Superior temporal gyrus (tissue), 1 donor: Measurements from ENCODE around the gene AXIN1.

ENCODE experiments used
- DNase-seq: peaks from one replicate; pipeline ENCODE4 v3.0.0-alpha.2; 2016; ENCODE audit errors: extremely low spot score

Gene AXIN1, protein sequence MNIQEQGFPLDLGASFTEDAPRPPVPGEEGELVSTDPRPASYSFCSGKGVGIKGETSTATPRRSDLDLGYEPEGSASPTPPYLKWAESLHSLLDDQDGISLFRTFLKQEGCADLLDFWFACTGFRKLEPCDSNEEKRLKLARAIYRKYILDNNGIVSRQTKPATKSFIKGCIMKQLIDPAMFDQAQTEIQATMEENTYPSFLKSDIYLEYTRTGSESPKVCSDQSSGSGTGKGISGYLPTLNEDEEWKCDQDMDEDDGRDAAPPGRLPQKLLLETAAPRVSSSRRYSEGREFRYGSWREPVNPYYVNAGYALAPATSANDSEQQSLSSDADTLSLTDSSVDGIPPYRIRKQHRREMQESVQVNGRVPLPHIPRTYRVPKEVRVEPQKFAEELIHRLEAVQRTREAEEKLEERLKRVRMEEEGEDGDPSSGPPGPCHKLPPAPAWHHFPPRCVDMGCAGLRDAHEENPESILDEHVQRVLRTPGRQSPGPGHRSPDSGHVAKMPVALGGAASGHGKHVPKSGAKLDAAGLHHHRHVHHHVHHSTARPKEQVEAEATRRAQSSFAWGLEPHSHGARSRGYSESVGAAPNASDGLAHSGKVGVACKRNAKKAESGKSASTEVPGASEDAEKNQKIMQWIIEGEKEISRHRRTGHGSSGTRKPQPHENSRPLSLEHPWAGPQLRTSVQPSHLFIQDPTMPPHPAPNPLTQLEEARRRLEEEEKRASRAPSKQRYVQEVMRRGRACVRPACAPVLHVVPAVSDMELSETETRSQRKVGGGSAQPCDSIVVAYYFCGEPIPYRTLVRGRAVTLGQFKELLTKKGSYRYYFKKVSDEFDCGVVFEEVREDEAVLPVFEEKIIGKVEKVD

DNA sequence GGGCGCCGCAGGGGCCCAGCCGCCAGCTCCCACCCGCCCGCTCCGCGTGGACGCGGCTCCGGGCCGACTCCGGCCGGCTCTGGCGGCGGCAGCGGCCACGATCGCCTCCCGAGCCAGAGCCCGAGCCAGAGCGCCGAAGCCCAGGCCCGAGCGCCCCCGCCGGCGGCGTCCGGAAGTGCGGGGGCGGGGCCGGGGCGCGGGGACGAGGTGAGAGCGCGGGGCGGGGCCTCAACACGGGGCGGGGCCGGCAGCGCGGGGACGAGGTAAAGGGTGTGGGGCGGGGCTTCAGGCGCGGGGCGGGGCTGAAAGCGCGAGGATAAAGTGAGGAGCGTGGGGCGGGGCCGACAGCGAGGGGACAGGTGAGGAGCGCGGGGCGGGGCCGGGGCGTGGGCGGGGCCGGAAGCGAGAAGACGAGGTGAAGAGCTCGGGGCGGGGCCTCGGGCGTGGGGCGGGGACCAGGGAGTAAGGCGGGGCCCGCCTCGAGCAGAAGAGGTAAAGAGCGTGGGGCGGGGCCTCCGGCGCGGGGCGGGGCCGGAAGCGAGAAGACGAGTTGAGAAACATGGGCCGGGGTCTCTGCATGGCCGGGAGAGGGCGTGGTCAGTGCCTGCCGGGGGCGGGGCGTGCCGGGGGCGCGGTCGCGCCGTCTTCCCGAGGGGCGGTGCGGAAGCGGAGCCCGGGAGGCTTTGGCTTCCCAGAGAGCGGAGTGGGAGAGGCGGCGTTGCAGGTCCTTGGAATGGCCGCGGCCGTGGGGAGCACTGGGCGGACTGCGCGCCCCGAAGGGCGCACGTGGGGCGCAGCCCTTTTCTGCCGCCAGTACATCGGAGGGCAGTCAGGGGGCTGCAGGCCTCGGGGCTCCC is at the start of gene AXIN1:
TSS of gene AXIN1 (minus strand) at position 177 of the 857 bp plus-strand sequence. CDS start 5,698 bp downstream, outside the sequence.
- peak; percentile 75 for DNase-seq

DNA sequence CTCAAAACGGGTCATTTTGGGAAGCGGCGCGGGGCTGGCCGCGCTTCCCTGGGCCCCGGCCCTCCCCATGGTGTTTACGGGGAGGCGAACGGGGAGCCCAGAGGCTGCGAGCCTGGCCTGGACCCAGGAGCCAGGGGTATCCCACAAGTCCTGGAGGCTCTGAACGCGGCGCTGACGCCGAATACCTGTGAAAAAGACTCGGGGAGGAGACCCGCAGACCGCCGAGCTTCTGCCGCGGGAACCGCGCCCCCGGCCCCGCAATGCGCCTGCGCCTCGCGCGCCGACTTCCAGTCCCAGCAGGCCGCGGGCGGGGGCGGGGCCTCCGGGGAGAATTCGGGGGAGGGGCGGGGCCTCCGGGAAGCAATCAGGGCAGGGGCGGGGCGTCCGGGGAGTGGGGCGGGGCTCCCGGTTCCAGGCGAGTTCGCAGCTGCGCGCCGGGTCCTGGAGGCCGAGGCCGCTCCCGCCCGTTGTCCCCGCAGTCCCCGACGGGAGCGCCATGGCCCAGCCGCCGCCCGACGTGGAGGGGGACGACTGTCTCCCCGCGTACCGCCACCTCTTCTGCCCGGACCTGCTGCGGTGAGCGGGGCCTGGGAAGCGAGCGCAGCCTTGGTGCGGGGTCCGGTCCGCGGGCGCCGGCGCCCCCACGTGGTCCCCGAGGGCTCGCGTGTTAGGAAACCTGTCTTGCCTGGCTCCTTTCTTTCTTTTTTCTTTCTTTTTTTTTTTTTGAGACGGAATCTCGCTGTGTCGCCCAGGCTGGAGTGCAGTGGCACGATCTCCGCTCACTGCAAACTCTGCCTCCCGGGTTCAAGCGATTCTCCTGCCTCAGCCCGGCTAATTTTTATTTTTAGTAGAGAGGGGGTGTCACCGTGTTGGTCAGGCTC is 49.2 kb upstream of the AXIN1 start, which contains the start of gene DECR2:
TSS of gene DECR2 (plus strand) at position 418 of the 881 bp plus-strand sequence. CDS start at position 497, 79 bp downstream.
- peak; percentile 78 for DNase-seq

DNA sequence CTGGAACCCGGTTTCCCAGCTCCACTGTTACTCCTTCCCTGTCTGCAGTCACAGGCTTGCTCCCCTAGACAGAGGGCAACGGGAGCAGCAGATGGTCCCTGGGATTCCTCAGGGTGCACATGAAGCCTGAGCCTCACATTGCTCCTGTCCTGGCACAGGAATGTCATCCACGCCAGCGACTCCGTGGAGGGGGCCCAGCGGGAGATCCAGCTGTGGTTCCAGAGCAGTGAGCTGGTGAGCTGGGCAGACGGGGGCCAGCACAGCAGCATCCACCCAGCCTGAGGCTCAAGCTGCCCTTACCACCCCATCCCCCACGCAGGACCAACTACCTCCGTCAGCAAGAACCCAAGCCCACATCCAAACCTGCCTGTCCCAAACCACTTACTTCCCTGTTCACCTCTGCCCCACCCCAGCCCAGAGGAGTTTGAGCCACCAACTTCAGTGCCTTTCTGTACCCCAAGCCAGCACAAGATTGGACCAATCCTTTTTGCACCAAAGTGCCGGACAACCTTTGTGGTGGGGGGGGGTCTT is 47.6 kb upstream of the AXIN1 start:
- DNase-seq = no peak

DNA sequence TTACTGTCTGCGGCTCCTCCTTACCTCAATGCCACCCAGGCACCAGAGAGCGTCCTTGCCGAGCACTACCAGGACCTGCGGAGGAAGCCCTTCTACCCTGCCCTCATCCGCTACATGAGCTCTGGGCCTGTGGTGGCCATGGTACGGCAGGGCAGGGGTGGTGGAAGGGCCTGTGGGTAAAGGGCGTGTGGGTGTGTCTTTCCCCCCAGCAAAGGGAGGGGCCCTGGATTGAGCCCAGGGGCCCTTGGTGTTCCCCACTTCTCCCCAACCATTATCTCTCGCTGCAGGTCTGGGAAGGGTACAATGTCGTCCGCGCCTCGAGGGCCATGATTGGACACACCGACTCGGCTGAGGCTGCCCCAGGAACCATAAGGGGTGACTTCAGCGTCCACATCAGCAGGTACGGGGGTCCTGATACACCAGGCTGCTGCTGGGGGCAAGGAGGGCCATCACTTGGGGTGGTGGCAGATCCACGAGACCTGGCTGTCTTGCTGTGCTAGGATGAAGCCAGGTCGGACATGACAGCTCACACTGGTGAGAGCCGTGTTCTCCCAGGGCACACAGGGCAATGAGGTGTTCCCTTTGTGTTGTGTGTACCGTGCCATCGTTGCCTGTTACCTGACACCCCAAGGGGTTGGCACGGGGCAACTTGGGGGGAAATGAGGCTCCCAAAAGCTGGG is 47.0 kb upstream of the AXIN1 start:
- no peak for DNase-seq

DNA sequence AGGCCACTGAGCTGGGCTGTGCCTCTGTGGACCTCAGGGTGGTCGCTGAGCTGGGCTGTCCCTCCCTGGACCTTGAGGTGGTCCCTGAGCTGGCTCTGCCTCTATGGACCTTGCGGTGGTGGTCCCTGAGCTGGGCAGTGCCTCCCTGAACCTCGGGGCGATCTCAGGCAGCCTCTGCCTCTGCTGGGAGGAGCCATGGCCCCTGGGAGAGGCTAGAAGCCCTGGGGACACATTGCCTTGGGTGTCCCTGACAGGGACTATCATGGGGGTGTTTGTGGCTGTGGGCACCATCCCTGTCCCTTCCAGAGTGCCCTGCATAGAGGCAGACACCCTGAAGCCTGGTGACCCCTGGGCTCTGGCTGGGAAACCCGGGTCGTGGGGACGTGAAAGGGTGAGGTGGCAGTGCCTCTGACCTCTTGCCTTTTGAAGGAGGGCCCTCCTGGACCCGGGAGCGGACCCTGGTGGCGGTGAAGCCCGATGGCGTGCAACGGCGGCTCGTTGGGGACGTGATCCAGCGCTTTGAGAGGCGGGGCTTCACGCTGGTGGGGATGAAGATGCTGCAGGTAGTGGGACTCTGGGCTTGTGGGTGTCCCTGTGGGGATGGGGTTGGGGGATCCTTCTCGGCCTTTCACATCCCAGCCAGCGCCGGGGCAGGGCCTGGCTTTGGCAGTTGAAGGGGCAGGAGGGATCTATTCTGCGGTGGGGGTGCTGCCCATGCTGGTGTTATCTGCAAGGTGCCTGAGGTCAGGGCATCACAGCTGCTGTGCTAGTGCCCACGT is 46.2 kb upstream of the AXIN1 start:
- no peak for DNase-seq

DNA sequence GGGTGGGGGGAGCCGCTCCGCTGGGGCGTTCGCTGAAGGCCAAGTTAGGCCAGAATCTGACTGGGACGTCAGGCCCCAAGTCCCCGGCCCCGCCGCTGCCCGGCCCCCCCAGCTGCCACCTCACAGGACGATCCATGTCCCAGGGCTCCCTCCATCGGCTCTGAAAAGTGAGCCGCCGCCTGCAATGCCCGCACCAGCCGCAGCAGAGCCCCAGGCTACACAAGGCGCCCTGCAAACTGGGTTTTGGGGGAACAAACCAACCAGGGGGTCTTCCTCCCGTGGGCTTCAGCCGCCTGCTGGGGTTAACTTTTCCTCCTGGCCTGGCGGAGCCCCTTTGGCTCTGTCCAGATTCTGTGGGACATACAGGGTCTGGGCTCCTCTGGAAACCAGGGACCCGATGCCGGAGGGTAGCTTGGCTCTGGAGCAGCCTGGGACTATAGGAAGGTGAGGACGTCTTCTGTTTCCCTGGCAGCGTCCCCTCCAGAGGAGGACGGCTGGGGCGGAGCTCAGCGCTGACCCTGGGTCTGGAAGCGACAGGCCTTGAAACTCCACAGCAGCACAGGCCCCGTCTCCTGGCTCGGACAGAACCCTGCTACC is 45.3 kb upstream of the AXIN1 start:
- peak; percentile 40 for DNase-seq

DNA sequence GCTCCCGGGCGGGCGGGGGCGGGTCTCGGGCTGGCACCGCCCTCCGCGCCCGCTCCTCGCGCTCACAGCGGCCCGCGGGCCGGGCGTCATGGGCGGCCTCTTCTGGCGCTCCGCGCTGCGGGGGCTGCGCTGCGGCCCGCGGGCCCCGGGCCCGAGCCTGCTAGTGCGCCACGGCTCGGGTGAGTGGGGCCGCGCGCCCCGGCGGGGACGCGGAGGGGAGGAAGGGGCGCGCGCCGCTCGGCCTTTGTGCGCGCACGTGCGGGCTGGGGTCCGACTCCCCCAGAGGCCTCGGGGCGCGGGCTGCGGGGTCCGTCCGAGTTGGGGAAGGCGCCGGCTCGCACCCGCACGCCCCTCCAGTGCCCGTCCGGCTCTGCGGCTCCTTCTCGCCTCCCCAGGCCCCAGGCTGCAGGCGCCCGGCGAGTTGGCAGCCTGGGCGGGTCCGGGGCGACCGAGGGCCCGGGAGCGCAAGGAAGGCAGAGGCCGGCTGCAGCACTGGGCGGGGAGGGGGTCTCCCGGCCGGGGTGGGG is 44.7 kb upstream of the AXIN1 start, which contains the start of gene NME4:
TSS of gene NME4 (plus strand) at position 65 of the 527 bp plus-strand sequence. CDS start at position 89, 24 bp downstream.
- no peak for DNase-seq

DNA sequence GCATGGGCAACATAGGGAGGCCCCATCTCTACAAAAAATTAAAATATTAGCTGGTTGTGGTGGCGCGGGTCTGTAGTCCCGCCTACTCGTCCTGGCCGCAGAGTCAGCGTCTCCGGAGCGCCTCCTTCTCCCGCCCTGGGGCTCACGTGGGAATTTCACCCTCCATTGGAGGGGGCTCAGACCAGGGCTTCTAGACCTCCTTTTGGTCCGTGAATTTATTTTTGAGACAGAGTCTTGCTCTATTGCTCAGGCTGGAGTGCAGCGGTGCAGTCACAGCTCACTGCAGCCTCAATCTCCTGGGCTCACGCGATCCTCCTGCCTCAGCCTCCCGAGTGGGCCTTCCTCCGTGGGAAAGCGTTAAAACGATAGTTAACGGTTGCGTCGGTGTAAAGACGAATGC is 44.1 kb upstream of the AXIN1 start:
- DNase-seq = peak; percentile 54

DNA sequence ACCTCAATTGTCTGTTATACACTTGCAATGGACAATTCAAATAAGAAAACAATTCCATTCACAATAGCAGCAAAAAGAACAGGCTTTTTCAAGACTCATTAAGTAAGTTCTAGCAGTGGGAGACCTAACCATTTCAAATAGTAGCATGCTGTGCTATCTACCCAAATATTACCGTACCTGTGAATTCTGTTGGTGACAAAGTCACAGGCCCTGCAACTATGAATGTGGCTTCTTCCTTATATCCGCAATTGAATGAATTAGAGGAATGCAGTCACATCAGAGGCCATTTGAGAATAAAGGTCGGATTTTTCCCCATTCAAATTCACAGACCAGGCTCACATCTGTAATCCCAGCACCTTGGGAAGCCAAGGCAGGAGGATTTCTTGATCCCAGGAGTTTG is 43.7 kb upstream of the AXIN1 start:
- peak; percentile 57 for DNase-seq

DNA sequence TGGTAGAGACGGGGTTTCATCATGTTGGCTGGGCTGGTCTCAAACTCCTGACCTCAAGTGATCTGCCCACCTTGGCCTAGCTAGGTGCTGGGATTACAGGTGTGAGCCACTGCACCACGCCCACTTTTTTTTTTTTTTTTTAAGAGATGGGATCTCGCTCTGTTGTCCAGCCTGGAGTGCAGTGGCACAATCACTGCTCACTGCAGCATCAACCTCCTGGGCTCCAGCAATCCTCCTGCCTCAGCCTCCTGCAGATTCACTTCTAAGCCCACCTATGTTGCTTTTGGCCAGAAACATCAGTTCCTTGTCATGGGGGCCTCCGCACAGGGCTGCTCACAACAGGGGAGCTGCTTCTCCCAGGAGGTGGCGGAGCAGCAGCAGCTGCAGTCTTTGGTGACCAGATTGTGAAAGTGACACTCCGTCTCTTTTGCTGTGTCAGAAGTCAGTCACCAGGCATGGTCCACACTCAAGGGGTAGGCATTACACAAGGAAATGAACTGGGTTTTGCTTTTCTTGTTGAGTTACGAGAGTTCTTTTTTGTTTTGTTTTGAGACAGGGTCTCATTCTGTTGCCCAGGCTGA is 40.0 kb upstream of the AXIN1 start:
- no peak for DNase-seq

DNA sequence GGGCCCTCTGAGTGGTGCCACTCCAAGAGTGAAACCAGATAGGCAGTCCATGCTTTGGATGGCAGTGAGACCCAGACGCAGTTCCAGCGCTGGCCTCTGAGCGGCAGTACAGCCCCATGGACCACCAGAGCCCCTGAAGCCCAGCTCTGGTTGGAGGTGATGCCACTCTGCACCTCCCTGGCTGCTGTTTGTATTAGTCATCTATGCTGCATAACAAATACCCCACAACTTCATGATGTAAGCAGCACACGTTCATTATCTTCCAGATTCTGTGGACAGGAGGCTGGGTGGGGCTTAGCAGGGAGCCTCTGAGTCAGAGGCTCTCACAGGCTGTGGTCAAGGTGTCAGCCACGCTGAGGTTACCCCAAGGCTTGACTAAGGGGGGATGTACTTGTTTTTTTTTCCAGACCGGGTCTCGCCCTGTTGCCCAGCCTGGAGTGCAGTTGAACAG is 39.4 kb upstream of the AXIN1 start:
- DNase-seq = peak; percentile 68

DNA sequence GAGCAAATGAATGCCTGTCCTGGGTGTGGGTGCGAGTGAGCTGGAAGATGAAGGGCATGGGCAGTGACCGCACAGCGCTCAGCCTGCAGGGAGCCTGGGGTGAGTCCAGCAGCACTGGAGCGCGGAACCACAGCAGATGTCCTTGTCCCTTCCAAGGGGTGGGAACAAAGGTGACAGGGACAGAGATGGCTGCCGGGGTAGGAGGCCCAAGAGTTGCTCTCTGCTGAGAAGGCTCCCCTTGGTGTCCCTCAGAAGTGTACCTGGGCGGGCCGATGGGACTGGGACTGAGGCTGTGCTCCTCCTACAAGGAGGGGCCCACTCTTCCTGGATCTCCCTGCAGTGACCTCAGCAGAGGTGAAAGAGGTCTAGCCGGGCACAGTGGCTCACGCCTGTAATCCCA is 36.8 kb upstream of the AXIN1 start:
- DNase-seq = no peak

DNA sequence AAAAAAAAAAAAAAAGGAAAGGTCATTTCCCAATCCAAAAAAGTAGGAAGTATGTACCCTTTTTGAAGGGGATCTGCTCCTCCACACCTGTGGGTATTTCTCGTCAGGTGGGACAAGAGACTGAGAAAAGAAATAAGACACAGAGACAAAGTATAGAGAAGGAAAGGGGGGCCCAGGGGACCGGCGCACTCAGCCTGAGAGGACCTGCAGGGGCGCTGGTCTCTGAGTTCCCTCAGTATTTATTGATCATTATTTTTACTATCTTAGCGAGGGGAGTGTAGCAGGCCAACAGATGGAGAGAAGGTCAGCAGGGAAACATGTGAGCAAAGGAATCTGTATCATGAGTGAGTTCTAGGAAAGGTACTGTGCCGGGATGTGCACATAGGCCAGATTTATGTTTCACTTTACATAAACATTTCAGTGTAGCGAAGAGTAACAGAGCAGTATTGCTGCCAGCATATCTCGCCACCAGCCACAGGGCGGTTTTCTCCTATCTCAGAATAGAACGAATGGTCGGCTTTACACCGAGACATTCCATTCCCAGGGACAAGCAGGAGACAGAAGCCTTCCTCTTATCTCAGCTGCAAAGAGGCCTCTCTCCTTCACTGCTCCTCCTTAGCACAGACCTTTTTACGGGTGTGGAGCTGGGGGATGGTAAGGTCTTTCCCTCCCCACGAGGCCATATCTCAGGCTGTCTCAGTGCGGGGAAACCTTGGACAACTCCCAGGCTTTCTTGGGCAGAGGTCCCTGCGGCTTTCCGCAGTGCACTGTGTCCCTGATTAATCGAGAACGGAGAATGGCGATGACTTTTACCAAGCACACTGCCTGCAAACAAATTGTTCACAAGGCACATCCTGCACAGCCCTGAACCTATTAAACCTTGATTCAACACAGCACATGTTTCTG is 35.5 kb upstream of the AXIN1 start:
- DNase-seq = peak; percentile 40

DNA sequence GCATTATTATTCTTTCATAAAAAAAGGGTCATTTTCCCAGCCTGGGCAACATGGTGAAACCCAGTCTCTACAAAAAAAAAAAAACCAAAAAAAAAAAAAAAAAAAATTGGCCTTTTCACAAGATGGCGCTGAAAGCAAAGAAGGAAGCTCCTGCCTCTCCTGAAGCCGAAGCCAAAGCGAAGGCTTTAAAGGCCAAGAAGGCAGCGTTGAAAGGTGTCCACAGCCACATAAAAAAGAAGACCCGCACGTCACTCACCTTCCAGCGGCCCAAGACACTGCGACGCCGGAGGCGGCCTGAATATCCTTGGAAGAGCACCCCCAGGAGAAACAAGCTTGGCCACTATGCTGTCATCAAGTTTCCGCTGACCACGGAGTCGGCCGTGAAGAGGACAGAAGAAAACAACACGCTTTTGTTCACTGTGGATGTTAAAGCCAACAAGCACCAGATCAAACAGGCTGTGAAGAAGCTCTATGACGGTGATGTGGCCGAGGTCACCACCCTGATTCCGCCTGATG is 34.2 kb upstream of the AXIN1 start:
- DNase-seq = peak; percentile 72

DNA sequence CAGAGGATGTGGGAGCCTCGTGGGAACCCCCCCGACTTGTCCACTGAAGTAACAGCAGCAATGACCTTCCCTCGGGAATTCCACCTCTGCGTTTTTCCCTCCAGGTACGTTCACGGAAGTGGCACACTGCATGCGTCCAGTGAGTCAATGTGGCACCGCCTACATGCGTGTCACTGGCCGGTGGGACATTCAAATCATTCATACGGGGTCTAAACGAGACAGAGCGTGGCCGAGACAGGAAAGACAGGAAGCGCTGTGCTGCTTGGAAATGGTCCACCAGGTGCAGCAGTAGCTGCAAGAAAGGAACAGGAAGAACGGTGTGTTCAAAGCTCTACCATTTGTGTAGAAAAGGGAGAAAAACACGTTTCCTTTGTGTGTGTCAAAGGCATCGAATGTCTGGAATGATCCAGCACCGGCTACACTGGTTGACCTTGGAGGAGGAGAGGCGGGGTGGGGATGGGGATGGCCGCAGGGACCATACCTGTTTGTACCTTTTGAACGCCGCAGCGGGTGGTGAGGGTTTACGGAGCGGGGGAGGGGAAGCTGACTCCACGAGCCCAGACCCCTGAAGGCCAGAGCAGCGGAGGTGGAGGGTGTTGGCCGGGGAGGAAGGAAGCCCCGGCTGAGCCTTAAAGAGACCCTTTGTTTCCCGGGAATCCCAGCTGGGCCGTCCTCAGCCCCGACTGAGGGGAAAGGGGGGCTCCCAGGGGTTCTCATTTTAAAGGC is 31.0 kb upstream of the AXIN1 start:
- no peak for DNase-seq
